ENCODE data around the gene ATAD3C. TPM values are rescaled to one million over a fixed set of nuclear protein-coding genes. Genes with fewer than 3 reads are reported as not detected.
"Not testable (repeated sequence)": the region's sequence is repeated elsewhere in the genome, so short reads cannot be mapped to it uniquely, and the experiment has no call there.

The ATAD3C gene
- total and polyA plus RNA-seq, 4 experiments from 2014 or later, result 1.5 to 2.1 (median 1.7) TPM

- H3K4me1 Mint-ChIP-seq; intact Hi-C loops (cut with micrococcal nuclease); H3K36me3 Mint-ChIP-seq; H3K4me3 ChIP-seq (ENCODE audit: low read length in 2 of 2); H3K9me3 Mint-ChIP-seq; H3K36me3 ChIP-seq (ENCODE audit: insufficient read depth, low read length); CTCF ChIA-PET (ENCODE audit: partially characterized antibody); H3K4me1 ChIP-seq (ENCODE audit: insufficient read depth, low read length); H3K9me3 ChIP-seq (ENCODE audit: control insufficient read depth in 1 of 2, low read length in 2 of 2); H3K27me3 ChIP-seq (ENCODE audit: insufficient read depth, low read length); H3K4me3 Mint-ChIP-seq; H3K27me3 Mint-ChIP-seq; H3K27ac ChIP-seq (ENCODE audit: low read depth, low read length); POLR2A ChIA-PET (ENCODE audit: partially characterized antibody); H3K27ac Mint-ChIP-seq: not testable (repeated sequence)
- peak in 1 of 5 donors; percentile 19 for DNase-seq
These were observed 5.0 kb downstream of the ATAD3C start for GRCh38 chr1:1454286-1455056.

GRCh38 chr1:1455366-1455884, 5.9 kb downstream of the ATAD3C start:
- no peak overlapping the region for H3K4me3 ChIP-seq (ENCODE audit: low read length in 2 of 2)
- H3K4me3 Mint-ChIP-seq, result no peak overlapping the region
- H3K36me3 ChIP-seq (ENCODE audit: insufficient read depth, low read length), result no peaks in the 10 kb centered on the region
- H3K27ac Mint-ChIP-seq, result no peak overlapping the region
- no peak overlapping the region for H3K27ac ChIP-seq (ENCODE audit: low read depth, low read length)
- no peaks in the 10 kb centered on the region for H3K36me3 Mint-ChIP-seq
- DNase-seq, result peak in 1 of 5 donors; percentile 19
- POLR2A ChIA-PET (ENCODE audit: partially characterized antibody), result no interaction called here
- no peaks in the 10 kb centered on the region for H3K4me1 Mint-ChIP-seq
- intact Hi-C loops (cut with micrococcal nuclease), result no loop called here
- H3K9me3 Mint-ChIP-seq, result no peaks in the 10 kb centered on the region
- no peaks in the 10 kb centered on the region for H3K4me1 ChIP-seq (ENCODE audit: insufficient read depth, low read length)
- H3K9me3 ChIP-seq (ENCODE audit: control insufficient read depth in 1 of 2, low read length in 2 of 2), result no peaks in the 10 kb centered on the region
- H3K27me3 Mint-ChIP-seq, result peaks cover 0 to 4% of the 10 kb centered on the region in 2 donors
- CTCF ChIA-PET (ENCODE audit: partially characterized antibody), result no interaction called here
- H3K27me3 ChIP-seq (ENCODE audit: insufficient read depth, low read length), result no peaks in the 10 kb centered on the region

GRCh38 chr1:1455934-1456333, 6.4 kb downstream of the ATAD3C start:
- POLR2A ChIA-PET (ENCODE audit: partially characterized antibody); H3K4me3 ChIP-seq (ENCODE audit: low read length in 2 of 2); DNase-seq; H3K36me3 ChIP-seq (ENCODE audit: insufficient read depth, low read length); H3K9me3 Mint-ChIP-seq; H3K9me3 ChIP-seq (ENCODE audit: control insufficient read depth in 1 of 2, low read length in 2 of 2); H3K27ac ChIP-seq (ENCODE audit: low read depth, low read length); H3K4me3 Mint-ChIP-seq; intact Hi-C loops (cut with micrococcal nuclease); H3K27me3 Mint-ChIP-seq; H3K4me1 ChIP-seq (ENCODE audit: insufficient read depth, low read length); CTCF ChIA-PET (ENCODE audit: partially characterized antibody); H3K27me3 ChIP-seq (ENCODE audit: insufficient read depth, low read length); H3K4me1 Mint-ChIP-seq; H3K27ac Mint-ChIP-seq; H3K36me3 Mint-ChIP-seq: not testable (repeated sequence)

GRCh38 chr1:1456683-1457255, 7.3 kb downstream of the ATAD3C start:
- H3K4me3 ChIP-seq (ENCODE audit: low read length in 2 of 2); H3K9me3 ChIP-seq (ENCODE audit: control insufficient read depth in 1 of 2, low read length in 2 of 2); CTCF ChIA-PET (ENCODE audit: partially characterized antibody); H3K27ac ChIP-seq (ENCODE audit: low read depth, low read length); H3K27me3 Mint-ChIP-seq; H3K36me3 Mint-ChIP-seq; H3K4me3 Mint-ChIP-seq; intact Hi-C loops (cut with micrococcal nuclease); H3K27me3 ChIP-seq (ENCODE audit: insufficient read depth, low read length); H3K36me3 ChIP-seq (ENCODE audit: insufficient read depth, low read length); H3K9me3 Mint-ChIP-seq; POLR2A ChIA-PET (ENCODE audit: partially characterized antibody); H3K4me1 Mint-ChIP-seq; H3K4me1 ChIP-seq (ENCODE audit: insufficient read depth, low read length); H3K27ac Mint-ChIP-seq: not testable (repeated sequence)
- DNase-seq, result peak in 1 of 5 donors; percentile 5

GRCh38 chr1:1459156-1459555, 9.7 kb downstream of the ATAD3C start:
- POLR2A ChIA-PET (ENCODE audit: partially characterized antibody); H3K27ac Mint-ChIP-seq; H3K27me3 ChIP-seq (ENCODE audit: insufficient read depth, low read length); H3K27ac ChIP-seq (ENCODE audit: low read depth, low read length); H3K36me3 ChIP-seq (ENCODE audit: insufficient read depth, low read length); H3K36me3 Mint-ChIP-seq; H3K9me3 Mint-ChIP-seq; H3K4me1 ChIP-seq (ENCODE audit: insufficient read depth, low read length); H3K4me3 Mint-ChIP-seq; intact Hi-C loops (cut with micrococcal nuclease); H3K27me3 Mint-ChIP-seq; H3K9me3 ChIP-seq (ENCODE audit: control insufficient read depth in 1 of 2, low read length in 2 of 2); H3K4me1 Mint-ChIP-seq; H3K4me3 ChIP-seq (ENCODE audit: low read length in 2 of 2): not testable (repeated sequence)
- peak in 1 of 5 donors; percentile 16 for DNase-seq
- CTCF ChIA-PET (ENCODE audit: partially characterized antibody), result interaction anchor here (0.7 kb wide), 1 partner anchor 46 kb away, joined by 3 read pairs; no protein-coding TSS in a partner anchor

- H3K9me3 ChIP-seq (ENCODE audit: control insufficient read depth in 1 of 2, low read length in 2 of 2); POLR2A ChIA-PET (ENCODE audit: partially characterized antibody); H3K27me3 ChIP-seq (ENCODE audit: insufficient read depth, low read length); H3K27ac ChIP-seq (ENCODE audit: low read depth, low read length); H3K27me3 Mint-ChIP-seq; DNase-seq; H3K36me3 Mint-ChIP-seq; H3K4me1 ChIP-seq (ENCODE audit: insufficient read depth, low read length); H3K4me3 ChIP-seq (ENCODE audit: low read length in 2 of 2); H3K9me3 Mint-ChIP-seq; H3K4me1 Mint-ChIP-seq; H3K36me3 ChIP-seq (ENCODE audit: insufficient read depth, low read length); H3K4me3 Mint-ChIP-seq; intact Hi-C loops (cut with micrococcal nuclease): not testable (repeated sequence)
- H3K27ac Mint-ChIP-seq, result peak overlapping the region in 1 of 7 donors; percentile 47
- CTCF ChIA-PET (ENCODE audit: partially characterized antibody), result interaction anchor here (0.7 kb wide), 1 partner anchor 45 kb away, joined by 3 read pairs; no protein-coding TSS in a partner anchor
These were observed 10.2 kb downstream of the ATAD3C start for GRCh38 chr1:1459711-1460110.

GRCh38 chr1:1460540-1461130, 11.1 kb downstream of the ATAD3C start:
- peaks cover 0 to 2% of the 10 kb centered on the region in 2 donors for H3K27me3 Mint-ChIP-seq

More at GRCh38 chr1:1460540-1461130, 11.1 kb downstream of the ATAD3C start:
- DNase-seq, result peak in 1 of 5 donors; percentile 15
- no peak overlapping the region for H3K27ac Mint-ChIP-seq
- intact Hi-C loops (cut with micrococcal nuclease), result no loop called here
- no peaks in the 10 kb centered on the region for H3K9me3 Mint-ChIP-seq
- H3K36me3 Mint-ChIP-seq, result no peaks in the 10 kb centered on the region
- Histone ChIP-seq H3K9me3 (ENCODE audit: control insufficient read depth in 1 of 2, low read length in 2 of 2) (no peaks in the 10 kb centered on the region), H3K4me1 (ENCODE audit: insufficient read depth, low read length) (no peaks in the 10 kb centered on the region), H3K36me3 (ENCODE audit: insufficient read depth, low read length) (no peaks in the 10 kb centered on the region), H3K4me3 (ENCODE audit: low read length in 2 of 2) (no peak overlapping the region), H3K27ac (ENCODE audit: low read depth, low read length) (no peak overlapping the region), H3K27me3 (ENCODE audit: insufficient read depth, low read length) (no peaks in the 10 kb centered on the region)
- POLR2A ChIA-PET (ENCODE audit: partially characterized antibody), result no interaction called here
- CTCF ChIA-PET (ENCODE audit: partially characterized antibody), result no interaction called here
- H3K4me3 Mint-ChIP-seq, result no peak overlapping the region
- H3K4me1 Mint-ChIP-seq, result no peaks in the 10 kb centered on the region
